Liver (tissue), 9 donors: ENCODE measurements around the gene MCF2L. TPM values are rescaled to one million over a fixed set of nuclear protein-coding genes. Genes with fewer than 3 reads are reported as not detected.

Experiments
- DNase-seq: peaks from one replicate; pipeline ENCODE4 v3.0.0-alpha.2; 2017; ENCODE audit warnings: low spot score
- H3K27ac ChIP-seq, 2 donors: one replicate each; pipeline ENCODE4 v1.7.0; 2013; ENCODE audit warnings: inconsistent platforms in 2 of 2, low read length in 2 of 2, control low read depth in 1 of 2, low read depth in 1 of 2, mild to moderate bottlenecking in 1 of 2
- H3K27me3 ChIP-seq, 4 donors: one replicate each; pipeline versions ENCODE4 v1.6.1 to v1.7.0; 2013; ENCODE audit warnings: low read length in 3 of 4, inconsistent platforms in 1 of 4, mild to moderate bottlenecking in 1 of 4, moderate library complexity in 1 of 4; ENCODE audit not compliant: control insufficient read depth in 4 of 4, insufficient read depth in 4 of 4
- H3K36me3 ChIP-seq, 4 donors: one replicate each; pipeline versions ENCODE4 v1.6.1 to v1.7.0; 2013; ENCODE audit warnings: low read length in 3 of 4, mild to moderate bottlenecking in 3 of 4, low read depth in 1 of 4, moderate library complexity in 1 of 4; ENCODE audit not compliant: control insufficient read depth in 4 of 4, insufficient read depth in 3 of 4
- H3K4me1 ChIP-seq, 4 donors: one replicate each; pipeline versions ENCODE4 v1.6.1 to v1.7.0; 2013; ENCODE audit warnings: low read length in 3 of 4, mild to moderate bottlenecking in 3 of 4, moderate library complexity in 1 of 4; ENCODE audit not compliant: control insufficient read depth in 4 of 4, insufficient read depth in 4 of 4
- H3K4me3 ChIP-seq, 3 donors: one replicate each; pipeline versions ENCODE4 v1.6.1 to v1.7.0; 2013; ENCODE audit warnings: low read length in 3 of 3, control low read depth in 1 of 3, low read depth in 1 of 3, mild to moderate bottlenecking in 1 of 3
- H3K9ac ChIP-seq, 2 donors: one replicate each; pipeline ENCODE4 v1.7.0; 2013; ENCODE audit warnings: low read length in 2 of 2, mild to moderate bottlenecking in 2 of 2, moderate library complexity in 2 of 2, control low read depth in 1 of 2, low read depth in 1 of 2
- H3K9me3 ChIP-seq, 4 donors: one replicate each; pipeline versions ENCODE4 v1.6.1 to v1.7.0; 2013; ENCODE audit warnings: low read length in 3 of 4; ENCODE audit not compliant: control insufficient read depth in 4 of 4
- ATF3 ChIP-seq: IDR thresholded peaks from 2 replicates; pipeline ENCODE4 v1.6.1; 2016; ENCODE audit warnings: antibody characterized with exemption
- EGR1 ChIP-seq, 2 donors: IDR thresholded peaks; 2 replicates each; pipeline ENCODE4 v1.6.1; 2016 to 2018; ENCODE audit warnings: antibody characterized with exemption in 2 of 2, low read depth in 2 of 2
- FOXA1 ChIP-seq: IDR thresholded peaks from 2 replicates; pipeline ENCODE4 v1.6.1; 2016; ENCODE audit warnings: antibody characterized with exemption
- FOXA2 ChIP-seq: IDR thresholded peaks from 2 replicates; pipeline ENCODE4 v1.6.1; 2016; ENCODE audit warnings: antibody characterized with exemption
- GABPA ChIP-seq, 2 donors: IDR thresholded peaks in 1 of 2; conservative IDR thresholded peaks in 1 of 2; 2 replicates each; pipeline ENCODE4 v1.6.1; 2016; ENCODE audit warnings: antibody characterized with exemption in 2 of 2, mild to moderate bottlenecking in 1 of 2, moderate library complexity in 1 of 2
- HNF4A ChIP-seq, 2 donors: conservative IDR thresholded peaks; 2 replicates each; pipeline ENCODE4 v1.6.1; 2016; ENCODE audit warnings: antibody characterized with exemption in 2 of 2, mild to moderate bottlenecking in 2 of 2
- HNF4G ChIP-seq: IDR thresholded peaks from 2 replicates; pipeline ENCODE4 v1.6.1; 2016; ENCODE audit warnings: antibody characterized with exemption
- JUND ChIP-seq, 2 donors: IDR thresholded peaks; 2 replicates each; pipeline ENCODE4 v1.6.1; 2016; ENCODE audit warnings: antibody characterized with exemption in 2 of 2
- MAX ChIP-seq: IDR thresholded peaks from 2 replicates; pipeline ENCODE4 v1.6.1; 2016; ENCODE audit warnings: antibody characterized with exemption
- NR2F2 ChIP-seq: IDR thresholded peaks from 2 replicates; pipeline ENCODE4 v1.6.1; 2016; ENCODE audit warnings: antibody characterized with exemption
- RAD21 ChIP-seq, 2 donors: IDR thresholded peaks; 2 replicates each; pipeline ENCODE4 v1.6.1; 2016; ENCODE audit warnings: antibody characterized with exemption in 2 of 2, mild to moderate bottlenecking in 2 of 2
- REST ChIP-seq: IDR thresholded peaks from 2 replicates; pipeline ENCODE4 v1.6.1; 2016; ENCODE audit warnings: antibody characterized with exemption, mild to moderate bottlenecking
- RXRA ChIP-seq, 2 donors: IDR thresholded peaks; 2 replicates each; pipeline ENCODE4 v1.6.1; 2017 to 2018; ENCODE audit warnings: antibody characterized with exemption in 2 of 2, mild to moderate bottlenecking in 1 of 2
- SP1 ChIP-seq: IDR thresholded peaks from 2 replicates; pipeline ENCODE4 v1.6.1; 2018; ENCODE audit warnings: antibody characterized with exemption, mild to moderate bottlenecking
- TAF1 ChIP-seq: conservative IDR thresholded peaks from 2 replicates; pipeline ENCODE4 v1.6.1; 2016; ENCODE audit warnings: antibody characterized with exemption, mild to moderate bottlenecking
- YY1 ChIP-seq: IDR thresholded peaks from 2 replicates; pipeline ENCODE4 v1.6.1; 2016; ENCODE audit warnings: antibody characterized with exemption, mild to moderate bottlenecking
- ZBTB33 ChIP-seq: IDR thresholded peaks from 2 replicates; pipeline ENCODE4 v1.6.1; 2016; ENCODE audit warnings: antibody characterized with exemption
- WGBS: extraction: QIAGEN DNeasy Blood & Tissue Kit; methylation state at CpG from one replicate; pipeline ENCODE4 v1.1.7; 2013; 5-methylcytosine and 5-hydroxymethylcytosine counted together
- polyA plus RNA-seq, 2 donors: library from polyadenylated mRNA; stranded (reverse) in 1 of 2; unstranded in 1 of 2; fragments of 200-250 nt in 1 of 2; fragments of >200 nt in 1 of 2; fragmentation: Nextera tagmentation in 1 of 2; extraction: Ambion mirVana in 1 of 2; gene quantifications; one replicate each; pipeline versions ENCODE4 v1.2.1 to v1.2.3, GENCODE V29; 2013 to 2015
- total RNA-seq, 2 donors: library from RNA; depleted of rRNA; stranded (reverse); fragments of >200 nt; gene quantifications; one replicate each; pipeline ENCODE4 v1.2.3, GENCODE V29; 2014
- donor health status: healthy.
- donor health status: healthy.
- donor health status: healthy.
- donor health status: healthy.
- donor health status: healthy.

MCF2L gene
- total and polyA plus RNA-seq, 4 donors, result 2.9 to 12.8 (median 7.1) TPM

GRCh38 chr13:113066746-113067145 is 97.7 kb downstream of the MCF2L start:
- WGBS, result 97% methylated on average over 19 of the region's 19 CpGs
- H3K36me3 ChIP-seq, result peaks cover 3 to 39% (median 4%) of the 10 kb centered on the region in 4 donors
- no peak for DNase-seq
- H3K4me1 ChIP-seq, result no peaks in the 10 kb centered on the region
- no peak overlapping the region for H3K27ac ChIP-seq
- no peaks in the 10 kb centered on the region for H3K9me3 ChIP-seq
- no peaks in the 10 kb centered on the region for H3K27me3 ChIP-seq
- TF ChIP-seq GABPA (IDR thresholded peaks at IDR 0.05 in 1 of 2, conservative IDR thresholded peaks at IDR 0.05 in 1 of 2), result no peak
- no peak for TF ChIP-seq HNF4A (conservative IDR thresholded peaks at IDR 0.05)
- TF ChIP-seq HNF4G, result no peak
- no peak for TF ChIP-seq FOXA1
- no peak for TF ChIP-seq YY1
- TF ChIP-seq TAF1, result no peak
- no peak for TF ChIP-seq ZBTB33
- TF ChIP-seq JUND (IDR thresholded peaks at IDR 0.05), result no peak
- no peak for TF ChIP-seq SP1
- TF ChIP-seq FOXA2, result no peak
- TF ChIP-seq RAD21 (IDR thresholded peaks at IDR 0.05), result no peak
- no peak for TF ChIP-seq NR2F2
- no peak for TF ChIP-seq REST
- no peak for TF ChIP-seq EGR1 (IDR thresholded peaks at IDR 0.05; ENCODE audit: low read depth in 2 of 2)
- TF ChIP-seq ATF3, result no peak
- no peak for TF ChIP-seq RXRA (IDR thresholded peaks at IDR 0.05)
- TF ChIP-seq MAX, result no peak
- H3K4me3 ChIP-seq, result no peak overlapping the region
- H3K9ac ChIP-seq, result no peak overlapping the region

- H3K4me3 ChIP-seq, result no peak overlapping the region
- H3K27me3 ChIP-seq, result no peaks in the 10 kb centered on the region
- no peaks in the 10 kb centered on the region for H3K4me1 ChIP-seq
- no peak for DNase-seq
- H3K9ac ChIP-seq, result no peak overlapping the region
- H3K9me3 ChIP-seq, result no peaks in the 10 kb centered on the region
- 95% methylated on average over 41 of the region's 41 CpGs for WGBS
- no peak overlapping the region for H3K27ac ChIP-seq
- peaks cover 3 to 32% (median 5%) of the 10 kb centered on the region in 4 donors for H3K36me3 ChIP-seq
- TF ChIP-seq RXRA (IDR thresholded peaks at IDR 0.05) (no peak), JUND (IDR thresholded peaks at IDR 0.05) (no peak), TAF1 (no peak), HNF4A (conservative IDR thresholded peaks at IDR 0.05) (no peak), GABPA (IDR thresholded peaks at IDR 0.05 in 1 of 2, conservative IDR thresholded peaks at IDR 0.05 in 1 of 2) (no peak), NR2F2 (no peak), ATF3 (no peak), ZBTB33 (no peak), FOXA1 (no peak), MAX (no peak), REST (no peak)
These were observed 101.1 kb downstream of the MCF2L start for GRCh38 chr13:113069861-113070805.
